K562 (cell line): ENCODE measurements around the gene TNFAIP8L1. TPM values are rescaled to one million over a fixed set of nuclear protein-coding genes. Genes with fewer than 3 reads are reported as not detected.

Experiments
- ATAC-seq: fragments of 200-7000 bp; cut with Tn5 transposase; 3 replicates; pipeline ENCODE4 v1.9.1; 2020; ENCODE audit warnings: moderate library complexity
- BruUV-seq: library from RNA; stranded (reverse); fragments of 400-500 nt; replicated peaks from 2 replicates; lab custom pipeline; 2021; lab: Mats Ljungman, UMichigan
- CTCF ChIA-PET: fragments of 300-600 bp; formaldehyde crosslinking; extraction: SDS; loops from one replicate; lab custom pipeline; 2021; ENCODE audit warnings: low intra/inter-chr PET ratio; lab: Yijun Ruan, JAX
- POLR2A ChIA-PET: fragments of 300-600, 350-650 bp; sonication (Branson Sonifier 250); formaldehyde crosslinking; extraction: SDS; loops from one replicate; lab custom pipeline; 2021; ENCODE audit warnings: antibody characterized with exemption, inconsistent platforms; lab: Yijun Ruan, JAX
- DNase-seq, 4 experiments: peaks; one replicate each; pipeline versions ENCODE4 v3.0.0 to v3.0.0-alpha.2; 2011 to 2018; ENCODE audit warnings: low spot score in 3 of 4, mixed read lengths in 3 of 4; ENCODE audit errors: extremely low read depth in 1 of 4
- FAIRE-seq: peaks from 2 replicates; lab custom pipeline; 2011; peaks lifted over from hg19 to GRCh38; lab: Jason Lieb, UNC
- H2AFZ ChIP-seq: 2 replicates; pipeline ENCODE4 v1.6.0; 2011; ENCODE audit warnings: low read depth, low read length, control low read depth, inconsistent platforms
- H3K27ac ChIP-seq: fragments of 200-600 bp; 3 replicates; pipeline ENCODE4 v1.8.0; 2011; ENCODE audit warnings: low read depth, mild to moderate bottlenecking, control low read depth, inconsistent platforms, low read length, moderate library complexity, mixed read lengths; ENCODE audit errors: extremely low read depth
- H3K27me3 ChIP-seq, 2 experiments: fragments of 300-600 bp in 1 of 2; 2 replicates in 1 of 2; 3 replicates in 1 of 2; pipeline versions ENCODE4 v1.6.0 to v1.8.0; 2011; ENCODE audit warnings: inconsistent platforms in 2 of 2, low read length in 2 of 2, mild to moderate bottlenecking in 1 of 2, mixed read lengths in 1 of 2, moderate library complexity in 1 of 2; ENCODE audit not compliant: control insufficient read depth in 2 of 2, insufficient read depth in 2 of 2
- H3K36me3 ChIP-seq: fragments of 300-600 bp; 3 replicates; pipeline ENCODE4 v1.8.0; 2011; ENCODE audit warnings: mild to moderate bottlenecking, low read length, inconsistent platforms; ENCODE audit not compliant: control insufficient read depth, insufficient read depth
- H3K4me1 ChIP-seq, 2 experiments: fragments of 200-600 bp in 1 of 2; replicated peaks in 1 of 2; 2 replicates in 1 of 2; 3 replicates in 1 of 2; pipeline versions ENCODE4 v1.5.1 to v1.8.0; 2011; ENCODE audit warnings: inconsistent platforms in 2 of 2, low read length in 2 of 2, mild to moderate bottlenecking in 1 of 2, mixed read lengths in 1 of 2, moderate library complexity in 1 of 2; ENCODE audit not compliant: control insufficient read depth in 2 of 2, insufficient read depth in 2 of 2
- H3K4me2 ChIP-seq: 2 replicates; pipeline ENCODE4 v1.6.1; 2011; ENCODE audit warnings: low read length, control low read depth, inconsistent platforms, mixed read lengths; ENCODE audit not compliant: insufficient read depth
- H3K4me3 ChIP-seq: fragments of 200-600 bp; sonication (generic), shearing (Covaris generic); 2 replicates; pipeline ENCODE4 v1.5.1; 2016; ENCODE audit warnings: control low read depth, inconsistent platforms
- H3K79me2 ChIP-seq: fragments of 200-600 bp; 3 replicates; pipeline ENCODE4 v1.8.0; 2011; ENCODE audit warnings: low read length, inconsistent platforms; ENCODE audit not compliant: control insufficient read depth, insufficient read depth
- H3K9ac ChIP-seq, 2 experiments: 2 replicates each; pipeline versions ENCODE4 v1.6.0 to v1.6.1; 2011; ENCODE audit warnings: low read depth in 2 of 2, low read length in 2 of 2, control low read depth in 1 of 2, inconsistent platforms in 1 of 2, mild to moderate bottlenecking in 1 of 2, mixed read lengths in 1 of 2; ENCODE audit not compliant: insufficient read depth in 1 of 2
- H3K9me1 ChIP-seq: one replicate; pipeline ENCODE4 v1.6.0; 2011; ENCODE audit warnings: inconsistent platforms, mild to moderate bottlenecking, low read length, moderate library complexity; ENCODE audit not compliant: control insufficient read depth, insufficient read depth
- H3K9me3 ChIP-seq: replicated peaks from 2 replicates; pipeline ENCODE4 v1.5.1; 2011; ENCODE audit warnings: low read depth, low read length, inconsistent platforms; ENCODE audit not compliant: control insufficient read depth, insufficient read depth
- H4K20me1 ChIP-seq: replicated peaks from 2 replicates; pipeline ENCODE4 v1.6.1; 2011; ENCODE audit warnings: low read length, inconsistent platforms, mixed read lengths; ENCODE audit not compliant: control insufficient read depth, insufficient read depth
- ADNP ChIP-seq: fragments of 200-800 bp; sonication (Bioruptor generic); IDR thresholded peaks from 2 replicates; pipeline ENCODE4 v1.6.1; 2016; ENCODE audit warnings: missing genetic modification characterization, missing compliant biosample characterization
- AFF4 ChIP-seq: sonication (generic); formaldehyde crosslinking; IDR thresholded peaks from 2 replicates; pipeline ENCODE4 v1.8.0; 2023; ENCODE audit warnings: mild to moderate bottlenecking, missing genetic modification reagents
- BCOR ChIP-seq: fragments of 450-650 bp; IDR thresholded peaks from 2 replicates; pipeline ENCODE4 v1.6.1; 2016
- ID3 ChIP-seq, 2 experiments: fragments of 250-450 bp in 1 of 2; fragments of 450-650 bp in 1 of 2; sonication (Bioruptor Pico) in 1 of 2; IDR thresholded peaks; 2 replicates each; pipeline versions ENCODE4 v1.6.1 to v1.8.0; 2016 to 2021; ENCODE audit warnings: mild to moderate bottlenecking in 2 of 2, moderate library complexity in 2 of 2, missing compliant biosample characterization in 1 of 2, missing genetic modification characterization in 1 of 2
- IFI16 ChIP-seq: fragments of 250-450 bp; sonication (Bioruptor Pico); IDR thresholded peaks from 2 replicates; pipeline ENCODE4 v2.1.2; 2022; ENCODE audit warnings: mild to moderate bottlenecking, inconsistent platforms
- NR2C2 ChIP-seq, 2 experiments: fragments of 200-800 bp in 1 of 2; sonication (Bioruptor generic) in 1 of 2; sonication (generic) in 1 of 2; formaldehyde crosslinking in 1 of 2; IDR thresholded peaks; 2 replicates each; pipeline versions ENCODE4 v1.6.1 to v1.8.0; 2016 to 2022; ENCODE audit warnings: mild to moderate bottlenecking in 1 of 2, missing compliant biosample characterization in 1 of 2, missing genetic modification characterization in 1 of 2, missing genetic modification reagents in 1 of 2
- PHF21A ChIP-seq: fragments of 450-650 bp; IDR thresholded peaks from 2 replicates; pipeline ENCODE4 v1.6.1; 2017; ENCODE audit warnings: low read depth, borderline replicate concordance
- SMARCA5 ChIP-seq: fragments of 450-650 bp; IDR thresholded peaks from 2 replicates; pipeline ENCODE4 v1.6.1; 2016
- SRSF3 ChIP-seq: fragments of 200-400 bp; formaldehyde crosslinking; IDR thresholded peaks from 2 replicates; pipeline ENCODE4 v1.6.1; 2016; ENCODE audit warnings: mild to moderate bottlenecking, low read length, moderate library complexity; ENCODE audit not compliant: insufficient read depth
- ZNF146 ChIP-seq: IDR thresholded peaks from one replicate; pipeline ENCODE4 v1.6.1; 2018; ENCODE audit warnings: missing compliant biosample characterization; ENCODE audit not compliant: unreplicated experiment
- ZNF263 ChIP-seq: sonication (generic); formaldehyde crosslinking; IDR thresholded peaks from 2 replicates; pipeline ENCODE4 v1.8.0; 2022; ENCODE audit warnings: mild to moderate bottlenecking, missing genetic modification reagents, borderline replicate concordance
- WGBS: fragments of 100-300 bp; shearing (Covaris generic); methylation state at CpG from one replicate; pipeline ENCODE4 v1.1.6; 2016; ENCODE audit warnings: low coverage, mixed read lengths; ENCODE audit not compliant: insufficient coverage; ENCODE audit errors: missing lambda C conversion rate; 5-methylcytosine and 5-hydroxymethylcytosine counted together
- in situ Hi-C: fragments of 300-500 bp; cut with MboI; formaldehyde crosslinking; loops from 4 replicates; pipeline ENCODE4 v1.15.0; 2018; ENCODE audit warnings: inconsistent platforms, mixed read lengths
- intact Hi-C: fragments of 100-400 bp; cut with micrococcal nuclease; formaldehyde crosslinking; loops from 2 replicates; pipeline ENCODE4 v1.14.2; 2022
- polyA plus RNA-seq, 8 experiments: library from polyadenylated mRNA; depleted of rRNA in 4 of 8; stranded (reverse) in 5 of 8; unstranded in 3 of 8; fragments of >200 nt; fragmentation: Nextera tagmentation in 2 of 8; fragmentation: Illumina TruSeq in 1 of 8; extraction: Ambion mirVana in 2 of 8; extraction: Trizol in 1 of 8; gene quantifications; 2 replicates each; pipeline versions ENCODE4 v1.2.1 to v1.2.3, GENCODE V29; 2011 to 2014; ENCODE audit warnings: inconsistent platforms in 1 of 8, missing spikeins in 1 of 8
- total RNA-seq, 7 experiments: library from RNA; depleted of rRNA in 6 of 7; stranded (reverse); fragments of >200 nt in 6 of 7; fragmentation: Illumina TruSeq in 2 of 7; extraction: Trizol in 2 of 7; gene quantifications; 2 replicates each; pipeline versions ENCODE4 v1.2.1 to v1.2.3, GENCODE V29; 2011 to 2021; ENCODE audit warnings: low replicate concordance in 1 of 7

TNFAIP8L1 gene
- total and polyA plus RNA-seq, 9 of the 15 experiments (the other 6 are each of a cell fraction or from before 2014, with no cell fraction given) = 0.69 to 9.3 (median 4.9) TPM

GRCh38 chr19:4642625-4643024, 3.3 kb downstream of the TNFAIP8L1 start:
- H3K79me2 ChIP-seq = peaks cover 17% of the 10 kb centered on the region
- no peaks in the 10 kb centered on the region for H3K9me3 ChIP-seq
- peak overlapping the region in 1 of 2 experiments; percentile 73; a peak in 1 of 4 replicates for H3K9ac ChIP-seq
- FAIRE-seq (no peak), DNase-seq (no peak), ATAC-seq (no peak)
- intact Hi-C loops (no loop called here), in situ Hi-C loops (no loop called here)
- H3K27ac ChIP-seq = no peak overlapping the region
- H3K9me1 ChIP-seq = no peaks in the 10 kb centered on the region
- WGBS = 52% methylated on average over 5 of the region's 6 CpGs
- peaks cover 13 to 38% of the 10 kb centered on the region in 2 experiments; a peak in 4 of 5 replicates for H3K4me1 ChIP-seq
- BruUV-seq = no TSS peak
- no peaks in the 10 kb centered on the region for H3K36me3 ChIP-seq
- POLR2A ChIA-PET = no interaction called here
- no peak overlapping the region for H2AFZ ChIP-seq
- H3K27me3 ChIP-seq = no peaks in the 10 kb centered on the region
- H4K20me1 ChIP-seq = no peaks in the 10 kb centered on the region
- H3K4me3 ChIP-seq = no peak overlapping the region
- CTCF ChIA-PET = no interaction called here
- no peak overlapping the region for H3K4me2 ChIP-seq
- TF ChIP-seq ZNF263 (CRISPR knock-in tag) (0 out of 2 replicates have a peak, but pooled peaks have one; percentile 30), BCOR (no peak)

GRCh38 chr19:4645718-4646117, 6.4 kb downstream of the TNFAIP8L1 start:
- CTCF ChIA-PET = no interaction called here
- DNase-seq (no peak), FAIRE-seq (no peak), ATAC-seq (no peak)
- peaks cover 2% of the 10 kb centered on the region; the same call in 1 of the 3 replicates for H3K36me3 ChIP-seq
- H3K9me3 ChIP-seq = no peaks in the 10 kb centered on the region
- peaks cover 0 to 25% of the 10 kb centered on the region in 2 experiments; a peak in 3 of 5 replicates for H3K4me1 ChIP-seq
- no TSS peak for BruUV-seq
- no peaks in the 10 kb centered on the region for H3K27me3 ChIP-seq
- no peaks in the 10 kb centered on the region for H3K9me1 ChIP-seq
- WGBS = 68% methylated on average over 4 of the region's 4 CpGs
- H4K20me1 ChIP-seq = no peaks in the 10 kb centered on the region
- in situ Hi-C loops = no loop called here
- no peak overlapping the region for H2AFZ ChIP-seq
- intact Hi-C loops = no loop called here
- H3K4me2 ChIP-seq = no peak overlapping the region
- H3K79me2 ChIP-seq = peaks cover 4% of the 10 kb centered on the region; the same call in 2 of the 3 replicates
- POLR2A ChIA-PET = interaction anchor here (1.1 to 1.2 kb wide), 2 partner anchors 11 to 15 kb away, joined by 3 read pairs; no protein-coding TSS in a partner anchor
- H3K27ac ChIP-seq = no peak overlapping the region
- H3K9ac ChIP-seq = peak overlapping the region in 1 of 2 experiments; percentile 36; a peak in 1 of 4 replicates
- no peak overlapping the region for H3K4me3 ChIP-seq
- TF ChIP-seq BCOR (peak; percentile 72; the same call in 1 of the 2 replicates), ADNP (tag) (0 out of 2 replicates have a peak, but pooled peaks have one; percentile 49), IFI16 (no peak), AFF4 (CRISPR knock-in tag) (no peak), SRSF3 (no peak), ID3 (CRISPR knock-in tag; IDR thresholded peaks at IDR 0.05) (no peak), ID3 (tag; IDR thresholded peaks at IDR 0.05) (0 out of 2 replicates have a peak, but pooled peaks have one; percentile 47), SMARCA5 (peak; percentile 82), NR2C2 (CRISPR knock-in tag; IDR thresholded peaks at IDR 0.05) (no peak), NR2C2 (tag; IDR thresholded peaks at IDR 0.05) (no peak), PHF21A (no peak), ZNF146 (CRISPR knock-in tag) (no peak)
